ENCODE measurements around the gene CCDC91. TPM values are rescaled to one million over a fixed set of nuclear protein-coding genes. Genes with fewer than 3 reads are reported as not detected.

CCDC91 gene
- polyA plus RNA-seq, 1 donor (not counting 4 experiments of a cell fraction or from before 2014, with no cell fraction given): 26.5 TPM

- TF ChIP-seq CTCF (optimal IDR thresholded peaks at IDR 0.05 in 1 of 3, IDR thresholded peaks at IDR 0.05 in 1 of 3, conservative IDR thresholded peaks at IDR 0.05 in 1 of 3; ENCODE audit: extremely low read depth in 1 of 3, insufficient read depth in 2 of 3, low read length in 3 of 3): no peak
- no peak for TF ChIP-seq EZH2 (IDR thresholded peaks at IDR 0.05; ENCODE audit: low read length)
- FAIRE-seq (no peak), DNase-seq (ENCODE audit: low read depth, low spot score) (no peak)
- Histone ChIP-seq H3K36me3 (ENCODE audit: control insufficient read depth in 2 of 2, extremely low read depth in 1 of 2, insufficient read depth in 2 of 2, low read length in 2 of 2) (peaks cover 0 to 1% of the 10 kb centered on the region in 2 experiments), H3K9ac (ENCODE audit: control insufficient read depth, extremely low read depth, insufficient read depth, low read length) (no peak overlapping the region), H3K9me1 (ENCODE audit: control insufficient read depth, extremely low read depth, insufficient read depth, low read length) (no peaks in the 10 kb centered on the region), H3K4me2 (ENCODE audit: control insufficient read depth, extremely low read depth, insufficient read depth, low read depth, low read length) (no peak overlapping the region), H3K27ac (ENCODE audit: control insufficient read depth, insufficient read depth, low read length) (no peak overlapping the region), H2AFZ (ENCODE audit: control insufficient read depth, low read length) (no peak overlapping the region), H3K79me2 (ENCODE audit: control insufficient read depth, insufficient read depth, low read length) (peaks cover 2% of the 10 kb centered on the region), H3K4me3 (ENCODE audit: control insufficient read depth in 2 of 3, extremely low read depth in 1 of 3, insufficient read depth in 2 of 3, low read depth in 1 of 3, low read length in 3 of 3) (no peak overlapping the region), H3K27me3 (ENCODE audit: control insufficient read depth, extremely low read depth, insufficient read depth, low read length) (no peaks in the 10 kb centered on the region), H4K20me1 (ENCODE audit: control insufficient read depth, extremely low read depth, insufficient read depth, low read length) (no peaks in the 10 kb centered on the region), H3K4me1 (ENCODE audit: control insufficient read depth, extremely low read depth, insufficient read depth, low read length) (peaks cover 10% of the 10 kb centered on the region), H3K9me3 (ENCODE audit: control insufficient read depth, low read depth, low read length) (no peaks in the 10 kb centered on the region)
- dilution Hi-C loops (cut with MboI; ENCODE audit: extremely low pct_ligation_motif_present, low sequenced_read_pairs): no loop called here
Measured at GRCh38 chr12:28186500-28186899, 3.8 kb upstream of the CCDC91 start.

GRCh38 chr12:28189784-28190320 is 404 bp upstream of the CCDC91 start:
- Histone ChIP-seq H3K4me1 (ENCODE audit: control insufficient read depth, extremely low read depth, insufficient read depth, low read length) (peaks cover 17% of the 10 kb centered on the region), H3K9me3 (ENCODE audit: control insufficient read depth, low read depth, low read length) (no peaks in the 10 kb centered on the region), H3K9ac (ENCODE audit: control insufficient read depth, extremely low read depth, insufficient read depth, low read length) (peak overlapping the region; percentile 96), H2AFZ (ENCODE audit: control insufficient read depth, low read length) (peak overlapping the region; percentile 92), H3K4me3 (ENCODE audit: control insufficient read depth in 2 of 3, extremely low read depth in 1 of 3, insufficient read depth in 2 of 3, low read depth in 1 of 3, low read length in 3 of 3) (peak overlapping the region; percentile 73 to 92 (median 74)), H3K79me2 (ENCODE audit: control insufficient read depth, insufficient read depth, low read length) (peaks cover 19% of the 10 kb centered on the region), H3K9me1 (ENCODE audit: control insufficient read depth, extremely low read depth, insufficient read depth, low read length) (no peaks in the 10 kb centered on the region), H4K20me1 (ENCODE audit: control insufficient read depth, extremely low read depth, insufficient read depth, low read length) (no peaks in the 10 kb centered on the region), H3K36me3 (ENCODE audit: control insufficient read depth in 2 of 2, extremely low read depth in 1 of 2, insufficient read depth in 2 of 2, low read length in 2 of 2) (no peaks in the 10 kb centered on the region), H3K27ac (ENCODE audit: control insufficient read depth, insufficient read depth, low read length) (peak overlapping the region; percentile 99), H3K27me3 (ENCODE audit: control insufficient read depth, extremely low read depth, insufficient read depth, low read length) (no peaks in the 10 kb centered on the region), H3K4me2 (ENCODE audit: control insufficient read depth, extremely low read depth, insufficient read depth, low read depth, low read length) (peak overlapping the region; percentile 99)
- DNase-seq (ENCODE audit: low read depth, low spot score): no peak
- no peak for TF ChIP-seq EZH2 (IDR thresholded peaks at IDR 0.05; ENCODE audit: low read length)
- no peak for FAIRE-seq
- dilution Hi-C loops (cut with MboI; ENCODE audit: extremely low pct_ligation_motif_present, low sequenced_read_pairs): no loop called here
